SK-N-SH (cell line): ENCODE data around the gene POU6F1. TPM values are rescaled to one million over a fixed set of nuclear protein-coding genes. Genes with fewer than 3 reads are reported as not detected.

ENCODE experiments used
- CTCF ChIA-PET: fragments of 300-600, 350-600 bp; formaldehyde crosslinking; extraction: SDS; loops from one replicate; lab custom pipeline; 2021; lab: Yijun Ruan, JAX
- POLR2A ChIA-PET: fragments of 350-600 bp; sonication (Branson Sonifier 250); formaldehyde crosslinking; extraction: SDS; loops from one replicate; lab custom pipeline; 2020; ENCODE audit warnings: antibody characterized with exemption, inconsistent platforms; lab: Yijun Ruan, JAX
- DNase-seq: peaks from one replicate; pipeline ENCODE4 v3.0.0; 2012
- H2AFZ ChIP-seq: fragments of 200-600 bp; sonication (generic); 2 replicates; pipeline ENCODE4 v1.8.1; 2016; ENCODE audit warnings: antibody characterized with exemption, mild to moderate bottlenecking, low read depth
- H3F3A ChIP-seq: fragments of 200-600 bp; sonication (generic); replicated peaks from 2 replicates; pipeline ENCODE3; 2016; ENCODE audit warnings: antibody characterized with exemption, mild to moderate bottlenecking; ENCODE audit not compliant: insufficient read depth
- H3K27ac ChIP-seq, 2 experiments: fragments of 200-500 bp in 1 of 2; fragments of 200-600 bp in 1 of 2; sonication (Bioruptor generic) in 1 of 2; sonication (generic), shearing (Covaris generic) in 1 of 2; 2 replicates each; pipeline versions ENCODE4 v1.5.1 to v1.6.1; 2014 to 2016; ENCODE audit warnings: low read depth in 2 of 2, inconsistent platforms in 1 of 2, low read length in 1 of 2, mild to moderate bottlenecking in 1 of 2, mixed read lengths in 1 of 2
- H3K27me3 ChIP-seq: fragments of 200-600 bp; sonication (generic), shearing (Covaris generic); 2 replicates; pipeline ENCODE4 v1.6.1; 2016; ENCODE audit warnings: mixed run types; ENCODE audit not compliant: insufficient read depth
- H3K36me3 ChIP-seq, 2 experiments: fragments of 200-500 bp in 1 of 2; fragments of 200-600 bp in 1 of 2; sonication (Bioruptor generic) in 1 of 2; sonication (generic) in 1 of 2; replicated peaks in 1 of 2; 2 replicates each; pipeline versions ENCODE3 to v1.5.1; 2014 to 2016; ENCODE audit warnings: low read length in 1 of 2, mild to moderate bottlenecking in 1 of 2; ENCODE audit not compliant: insufficient read depth in 2 of 2, control insufficient read depth in 1 of 2
- H3K4me1 ChIP-seq, 2 experiments: fragments of 200-500 bp in 1 of 2; fragments of 200-600 bp in 1 of 2; sonication (Bioruptor generic) in 1 of 2; sonication (generic), shearing (Covaris generic) in 1 of 2; 2 replicates each; pipeline versions ENCODE4 v1.5.1 to v1.6.1; 2014 to 2016; ENCODE audit warnings: low read depth in 1 of 2, low read length in 1 of 2, mixed run types in 1 of 2; ENCODE audit not compliant: insufficient read depth in 2 of 2, control insufficient read depth in 1 of 2
- H3K4me2 ChIP-seq: fragments of 200-600 bp; sonication (generic), shearing (Covaris generic); 2 replicates; pipeline ENCODE4 v1.6.1; 2017; ENCODE audit warnings: mixed run types
- H3K4me3 ChIP-seq, 2 experiments: fragments of 200-500 bp in 1 of 2; fragments of 200-600 bp in 1 of 2; sonication (Bioruptor generic) in 1 of 2; sonication (generic), shearing (Covaris generic) in 1 of 2; 2 replicates each; pipeline versions ENCODE4 v1.5.1 to v1.8.1; 2014 to 2016; ENCODE audit warnings: low read depth in 2 of 2, inconsistent platforms in 1 of 2, low read length in 1 of 2, mild to moderate bottlenecking in 1 of 2, mixed read lengths in 1 of 2, moderate library complexity in 1 of 2
- H3K79me2 ChIP-seq: fragments of 200-600 bp; sonication (generic); 2 replicates; pipeline ENCODE4 v1.8.1; 2017; ENCODE audit warnings: mild to moderate bottlenecking; ENCODE audit not compliant: insufficient read depth
- H3K9ac ChIP-seq: fragments of 200-600 bp; sonication (generic); 2 replicates; pipeline ENCODE4 v1.6.1; 2017; ENCODE audit warnings: mixed run types
- H3K9me2 ChIP-seq: fragments of 200-600 bp; sonication (generic); 2 replicates; pipeline ENCODE4 v1.6.1; 2017; ENCODE audit warnings: mixed run types
- H3K9me3 ChIP-seq: fragments of 200-600 bp; sonication (generic); 2 replicates; pipeline ENCODE4 v1.6.1; 2017; ENCODE audit warnings: mixed run types, mild to moderate bottlenecking, moderate library complexity
- H4K20me1 ChIP-seq: fragments of 200-600 bp; sonication (generic); 2 replicates; pipeline ENCODE4 v1.6.1; 2017; ENCODE audit warnings: mild to moderate bottlenecking, mixed run types; ENCODE audit not compliant: insufficient read depth
- ELF1 ChIP-seq: IDR thresholded peaks from 2 replicates; pipeline ENCODE4 v1.4.0; 2012
- EZH2phosphoT487 ChIP-seq: fragments of 200-600 bp; sonication (generic); IDR thresholded peaks from 2 replicates; pipeline ENCODE4 v1.6.1; 2017; ENCODE audit warnings: low read depth, mixed run types, mild to moderate bottlenecking, antibody characterized with exemption, moderate library complexity, borderline replicate concordance
- FOSL2 ChIP-seq: IDR thresholded peaks from 2 replicates; pipeline ENCODE4 v1.4.0; 2012; ENCODE audit warnings: low read depth, mild to moderate bottlenecking, moderate library complexity, borderline replicate concordance
- FOXJ3 ChIP-seq: sonication (generic); formaldehyde crosslinking; IDR thresholded peaks from 2 replicates; pipeline ENCODE4 v1.5.1; 2020; ENCODE audit warnings: mild to moderate bottlenecking, missing genetic modification reagents
- FOXM1 ChIP-seq: IDR thresholded peaks from 2 replicates; pipeline ENCODE4 v1.4.0; 2012; ENCODE audit warnings: low read depth, mild to moderate bottlenecking
- GATA2 ChIP-seq: sonication (generic); formaldehyde crosslinking; IDR thresholded peaks from 2 replicates; pipeline ENCODE4 v1.5.0; 2020; ENCODE audit warnings: mild to moderate bottlenecking, missing genetic modification reagents
- MEF2A ChIP-seq: IDR thresholded peaks from 2 replicates; pipeline ENCODE4 v1.4.0; 2012; ENCODE audit warnings: low read depth, borderline replicate concordance
- MXI1 ChIP-seq: IDR thresholded peaks from 2 replicates; pipeline ENCODE4 v1.6.1; 2012; ENCODE audit warnings: mild to moderate bottlenecking, low read depth, low read length, improper control_type of control experiment
- TAF1 ChIP-seq: IDR thresholded peaks from 2 replicates; pipeline ENCODE4 v1.6.1; 2012; ENCODE audit warnings: low read depth, mild to moderate bottlenecking, low read length, moderate library complexity, borderline replicate concordance
- YY1 ChIP-seq: IDR thresholded peaks from 2 replicates; pipeline ENCODE4 v1.4.0; 2012; ENCODE audit warnings: low read depth, mild to moderate bottlenecking
- WGBS: methylation state at CpG from one replicate; pipeline ENCODE4 v1.1.6; 2017; ENCODE audit warnings: low lambda C conversion rate; 5-methylcytosine and 5-hydroxymethylcytosine counted together
- polyA plus RNA-seq, 3 experiments: library from polyadenylated mRNA; depleted of rRNA; stranded (reverse); fragments of >200 nt; gene quantifications; 2 replicates each; pipeline ENCODE4 v1.2.3, GENCODE V29; 2012
- TF ChIP-seq, protein P1 (sequence below): IDR thresholded peaks from 2 replicates; pipeline ENCODE4 v1.6.1; 2012; ENCODE audit warnings: mild to moderate bottlenecking, low read depth, low read length, moderate library complexity
- TF ChIP-seq, protein P2 (sequence below): IDR thresholded peaks from 2 replicates; pipeline ENCODE4; 2012
- TF ChIP-seq, protein P3 (sequence below): IDR thresholded peaks from 2 replicates; pipeline ENCODE4 v1.4.0; 2012; ENCODE audit warnings: low read depth

POU6F1 gene
- polyA plus RNA-seq, 1 of the 3 experiments (the other 2 are of a cell fraction): 1.9 TPM

DNA sequence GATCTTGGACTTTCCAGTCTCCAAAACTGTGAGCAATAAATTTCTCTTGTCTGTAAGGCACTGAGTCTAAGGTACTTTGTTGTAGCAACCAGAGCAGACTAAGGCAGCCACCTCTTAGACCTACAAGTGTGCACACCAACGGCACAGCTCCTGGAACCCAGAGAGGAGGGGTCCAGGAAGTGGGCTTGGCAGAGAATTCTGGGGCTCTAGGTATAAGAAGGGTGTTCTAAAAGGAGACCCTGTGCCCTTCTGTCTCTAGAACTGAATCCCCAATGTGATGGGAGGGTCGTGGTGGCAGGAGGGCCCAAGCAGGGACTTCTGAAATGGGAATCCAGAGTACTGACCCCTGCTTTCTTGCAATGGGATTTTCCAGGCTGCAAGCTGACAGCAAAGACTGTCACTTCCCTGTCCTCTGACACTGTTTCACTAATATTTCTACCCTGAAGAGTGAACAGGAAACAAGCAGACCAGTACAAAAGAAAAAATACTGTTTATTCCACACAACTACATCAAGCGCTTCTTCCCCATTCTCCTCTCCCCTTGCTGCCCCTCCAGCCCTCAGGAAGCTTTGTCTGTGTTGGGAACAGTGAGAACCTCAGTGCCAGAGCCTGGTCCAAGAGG is 31.3 kb downstream of the POU6F1 start (continued):
- TF ChIP-seq, protein P1, sequence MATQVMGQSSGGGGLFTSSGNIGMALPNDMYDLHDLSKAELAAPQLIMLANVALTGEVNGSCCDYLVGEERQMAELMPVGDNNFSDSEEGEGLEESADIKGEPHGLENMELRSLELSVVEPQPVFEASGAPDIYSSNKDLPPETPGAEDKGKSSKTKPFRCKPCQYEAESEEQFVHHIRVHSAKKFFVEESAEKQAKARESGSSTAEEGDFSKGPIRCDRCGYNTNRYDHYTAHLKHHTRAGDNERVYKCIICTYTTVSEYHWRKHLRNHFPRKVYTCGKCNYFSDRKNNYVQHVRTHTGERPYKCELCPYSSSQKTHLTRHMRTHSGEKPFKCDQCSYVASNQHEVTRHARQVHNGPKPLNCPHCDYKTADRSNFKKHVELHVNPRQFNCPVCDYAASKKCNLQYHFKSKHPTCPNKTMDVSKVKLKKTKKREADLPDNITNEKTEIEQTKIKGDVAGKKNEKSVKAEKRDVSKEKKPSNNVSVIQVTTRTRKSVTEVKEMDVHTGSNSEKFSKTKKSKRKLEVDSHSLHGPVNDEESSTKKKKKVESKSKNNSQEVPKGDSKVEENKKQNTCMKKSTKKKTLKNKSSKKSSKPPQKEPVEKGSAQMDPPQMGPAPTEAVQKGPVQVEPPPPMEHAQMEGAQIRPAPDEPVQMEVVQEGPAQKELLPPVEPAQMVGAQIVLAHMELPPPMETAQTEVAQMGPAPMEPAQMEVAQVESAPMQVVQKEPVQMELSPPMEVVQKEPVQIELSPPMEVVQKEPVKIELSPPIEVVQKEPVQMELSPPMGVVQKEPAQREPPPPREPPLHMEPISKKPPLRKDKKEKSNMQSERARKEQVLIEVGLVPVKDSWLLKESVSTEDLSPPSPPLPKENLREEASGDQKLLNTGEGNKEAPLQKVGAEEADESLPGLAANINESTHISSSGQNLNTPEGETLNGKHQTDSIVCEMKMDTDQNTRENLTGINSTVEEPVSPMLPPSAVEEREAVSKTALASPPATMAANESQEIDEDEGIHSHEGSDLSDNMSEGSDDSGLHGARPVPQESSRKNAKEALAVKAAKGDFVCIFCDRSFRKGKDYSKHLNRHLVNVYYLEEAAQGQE: no peak
- TF ChIP-seq, protein P2, sequence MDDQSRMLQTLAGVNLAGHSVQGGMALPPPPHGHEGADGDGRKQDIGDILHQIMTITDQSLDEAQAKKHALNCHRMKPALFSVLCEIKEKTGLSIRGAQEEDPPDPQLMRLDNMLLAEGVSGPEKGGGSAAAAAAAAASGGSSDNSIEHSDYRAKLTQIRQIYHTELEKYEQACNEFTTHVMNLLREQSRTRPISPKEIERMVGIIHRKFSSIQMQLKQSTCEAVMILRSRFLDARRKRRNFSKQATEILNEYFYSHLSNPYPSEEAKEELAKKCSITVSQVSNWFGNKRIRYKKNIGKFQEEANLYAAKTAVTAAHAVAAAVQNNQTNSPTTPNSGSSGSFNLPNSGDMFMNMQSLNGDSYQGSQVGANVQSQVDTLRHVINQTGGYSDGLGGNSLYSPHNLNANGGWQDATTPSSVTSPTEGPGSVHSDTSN: no peak
- TF ChIP-seq FOXJ3 (CRISPR knock-in tag): no peak
- no peak for TF ChIP-seq GATA2 (CRISPR knock-in tag)
- no peak for TF ChIP-seq EZH2phosphoT487
- TF ChIP-seq TAF1: no peak
- no peak for TF ChIP-seq MEF2A

DNA sequence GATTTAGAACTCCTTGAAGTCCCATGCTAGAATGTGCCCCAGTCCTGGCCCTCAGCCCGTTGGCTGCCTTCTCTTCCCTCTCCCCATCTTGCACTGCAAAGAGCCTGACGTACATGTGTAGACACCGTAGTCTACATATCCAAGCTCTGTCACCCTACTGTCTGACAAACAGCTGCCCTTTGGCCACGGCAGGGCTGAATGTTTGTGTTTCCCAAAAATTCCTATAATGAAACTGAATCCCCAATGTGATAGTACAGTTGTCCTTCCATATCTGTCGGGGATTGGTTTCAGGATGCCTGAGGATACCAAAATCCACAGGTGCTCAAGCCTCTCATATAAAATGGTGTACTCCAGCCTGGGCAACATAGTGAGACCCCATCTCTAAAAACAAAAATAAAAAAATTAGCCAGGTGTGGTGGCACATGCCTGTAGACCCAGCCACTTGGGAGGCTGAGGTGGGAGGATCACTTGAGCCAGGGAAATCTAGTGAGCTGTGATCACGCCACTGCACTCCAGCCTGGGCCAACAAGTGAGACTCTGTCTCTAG is 32.6 kb downstream of the POU6F1 start:
- H3K79me2 ChIP-seq: no peaks in the 10 kb centered on the region
- peaks cover 0 to 7% of the 10 kb centered on the region in 2 experiments; a peak in 1 of 4 replicates for H3K4me1 ChIP-seq
- H3K4me3 ChIP-seq: no peak overlapping the region
- no peaks in the 10 kb centered on the region for H3K27me3 ChIP-seq
- no peaks in the 10 kb centered on the region for H3K9me3 ChIP-seq
- no peak overlapping the region for H3K27ac ChIP-seq
- H2AFZ ChIP-seq: no peak overlapping the region
- 87% methylated on average over 6 of the region's 6 CpGs for WGBS
- CTCF ChIA-PET: no interaction called here
- no peaks in the 10 kb centered on the region for H3F3A ChIP-seq
- no peak overlapping the region for H3K9ac ChIP-seq
- POLR2A ChIA-PET: no interaction called here
- no peak overlapping the region for H3K4me2 ChIP-seq
- no peaks in the 10 kb centered on the region for H3K36me3 ChIP-seq
- no peak for DNase-seq
- H4K20me1 ChIP-seq: no peaks in the 10 kb centered on the region
- no peak for TF ChIP-seq FOSL2
- no peak for TF ChIP-seq MXI1
- TF ChIP-seq ELF1: no peak
- TF ChIP-seq FOXM1: no peak
- TF ChIP-seq, protein P2: no peak
- TF ChIP-seq, protein P1: no peak
- no peak for TF ChIP-seq EZH2phosphoT487
- TF ChIP-seq YY1: no peak
- no peak for TF ChIP-seq MEF2A
- TF ChIP-seq, protein P3, sequence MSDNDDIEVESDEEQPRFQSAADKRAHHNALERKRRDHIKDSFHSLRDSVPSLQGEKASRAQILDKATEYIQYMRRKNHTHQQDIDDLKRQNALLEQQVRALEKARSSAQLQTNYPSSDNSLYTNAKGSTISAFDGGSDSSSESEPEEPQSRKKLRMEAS: no peak
- no peak for TF ChIP-seq GATA2 (CRISPR knock-in tag)
- no peak for TF ChIP-seq FOXJ3 (CRISPR knock-in tag)
- no peaks in the 10 kb centered on the region for H3K9me2 ChIP-seq
